Effector CD8-positive, alpha-beta T cell (primary cell): ENCODE results near the gene CFL2.
"Not testable (repeated sequence)": the region's sequence is repeated elsewhere in the genome, so short reads cannot be mapped to it uniquely, and the experiment has no call there.

Source experiments
- DNase-seq: peaks from one replicate; lab custom pipeline; 2025; lab: John Stamatoyannopoulos, UW

CFL2 gene

DNA sequence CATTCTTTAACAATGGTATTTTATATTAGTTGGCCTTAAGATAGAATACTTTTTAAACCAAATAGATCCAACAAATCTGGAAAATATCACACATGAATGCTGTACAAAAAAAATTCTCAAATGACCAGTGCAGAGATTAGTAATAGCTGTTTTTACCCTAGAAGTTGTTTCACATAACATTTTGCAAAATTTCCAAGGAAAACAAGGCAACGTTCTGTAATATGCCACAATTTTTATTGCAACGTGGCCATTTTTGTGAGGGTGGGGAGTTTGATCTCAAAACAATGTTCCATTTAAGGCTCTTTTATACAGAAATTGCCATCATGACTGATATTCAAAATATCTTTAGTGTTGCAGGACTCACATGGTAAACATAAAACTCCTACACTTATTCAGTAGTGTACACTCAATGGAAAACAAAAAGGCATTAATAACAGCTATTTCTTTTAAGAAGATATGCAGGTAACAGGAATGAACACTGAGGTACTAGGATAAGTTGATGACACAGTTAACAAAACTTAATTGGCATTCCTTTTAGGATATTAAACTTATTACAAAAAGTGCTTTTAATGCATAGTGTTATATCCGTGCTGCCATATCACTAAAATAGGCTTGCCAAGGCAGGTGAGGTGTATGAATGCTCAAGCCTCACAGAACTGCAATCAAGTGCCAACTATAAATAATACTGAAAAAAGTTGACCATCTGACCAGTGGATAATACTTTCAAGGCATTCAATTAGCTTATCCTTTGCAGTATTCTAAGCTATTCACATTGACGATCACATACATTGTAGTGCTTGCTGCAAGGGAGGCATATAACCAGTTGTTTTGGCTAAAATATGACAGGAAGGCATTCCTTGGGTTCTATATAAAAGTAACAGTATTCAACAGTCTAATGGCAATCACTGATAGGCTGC lies 2.3 kb downstream of the CFL2 start:
- DNase-seq = no peak

DNA sequence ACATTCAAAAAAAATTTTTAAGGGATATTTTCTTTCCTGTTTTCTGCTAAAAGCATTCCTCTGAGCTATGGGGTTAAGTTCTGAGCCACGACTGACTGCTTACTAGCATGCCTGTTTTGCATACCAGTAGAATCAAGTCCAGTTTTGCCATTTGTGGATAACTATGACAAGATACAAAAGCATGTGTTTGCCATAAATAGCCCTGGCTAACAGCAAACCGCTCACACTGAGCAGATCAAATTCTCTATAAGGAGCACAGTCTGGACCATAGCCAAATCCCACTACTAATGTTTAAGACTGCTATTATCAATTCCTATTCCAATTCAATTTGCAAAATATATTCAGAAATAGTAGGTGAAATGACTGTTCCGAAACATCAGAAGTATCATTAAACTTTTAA lies 3.2 kb downstream of the CFL2 start:
- no peak for DNase-seq

DNA sequence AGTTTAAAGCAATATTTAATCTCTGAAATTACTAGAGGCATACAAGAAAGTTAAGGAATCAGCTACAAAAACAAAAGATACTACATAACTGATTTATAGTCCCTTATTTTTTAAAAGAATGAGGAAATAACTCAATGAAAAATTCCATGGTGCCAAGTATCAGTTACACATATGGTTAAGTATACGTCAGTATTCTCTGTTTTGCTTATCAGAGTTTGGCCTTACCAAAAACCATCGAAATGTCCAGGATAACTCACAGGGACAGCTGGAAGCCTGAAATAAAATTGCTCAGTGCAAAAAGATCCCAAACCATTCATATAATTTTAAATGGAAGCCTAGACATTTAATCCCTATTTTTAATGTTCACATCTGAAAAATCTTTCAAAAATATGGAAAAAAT lies 3.6 kb downstream of the CFL2 start:
- DNase-seq = no peak

DNA sequence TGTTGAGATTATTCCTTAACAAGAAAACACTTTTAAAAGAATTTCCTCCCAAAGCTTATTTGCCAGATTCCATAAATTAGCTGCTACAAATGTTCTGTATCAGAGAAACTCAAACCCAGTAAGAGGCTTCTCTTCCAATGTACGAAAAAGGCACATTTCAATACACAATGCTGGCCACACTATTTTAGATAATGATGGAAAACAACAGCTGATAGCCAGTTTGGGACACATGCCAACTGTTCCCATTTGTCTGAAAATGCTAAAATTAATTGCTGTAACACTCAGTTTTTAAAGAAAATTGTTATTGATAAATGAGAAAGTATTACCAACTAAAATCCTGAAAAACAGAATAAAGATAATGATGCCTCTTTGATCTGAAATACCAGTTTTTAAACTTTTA lies 4.4 kb downstream of the CFL2 start:
- no peak for DNase-seq

DNA sequence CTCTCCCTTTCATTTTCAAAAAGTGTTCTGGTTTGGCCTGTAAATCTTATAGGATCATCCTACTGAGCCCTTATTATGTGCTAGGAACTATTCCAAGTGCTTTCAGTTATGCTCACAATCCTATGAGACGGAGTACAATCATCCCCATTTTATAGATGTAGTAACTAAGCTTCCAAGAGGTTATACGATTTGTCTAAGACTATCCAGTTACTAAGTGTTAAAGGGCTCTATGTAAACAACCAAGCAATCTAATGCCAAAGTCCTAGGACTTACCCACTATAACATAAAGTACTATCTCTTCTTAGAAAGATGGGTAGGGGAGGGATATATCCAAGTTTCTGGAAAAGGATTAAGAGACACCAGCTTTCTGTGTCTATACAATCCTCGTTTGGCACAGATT lies 6.7 kb downstream of the CFL2 start:
- no peak for DNase-seq

DNA sequence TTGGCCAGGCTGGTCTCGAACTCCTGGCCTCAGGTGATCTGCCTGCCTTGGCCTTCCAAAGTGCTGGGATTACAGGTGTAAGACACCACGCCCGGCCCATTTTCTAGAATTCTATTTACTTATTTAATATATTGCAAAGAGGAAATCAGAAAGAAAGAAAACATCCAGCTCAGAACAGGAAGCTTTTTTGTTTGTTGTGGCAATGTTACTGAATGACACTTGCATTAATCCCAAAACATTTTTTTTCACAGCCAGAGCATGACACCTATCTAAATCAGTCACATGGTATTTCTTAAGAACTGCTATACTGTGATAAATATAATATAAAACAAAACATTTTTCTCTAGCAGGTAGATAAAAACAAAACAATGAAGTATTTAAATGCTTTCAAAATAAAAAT lies 12.6 kb downstream of the CFL2 start:
- DNase-seq = no peak

DNA sequence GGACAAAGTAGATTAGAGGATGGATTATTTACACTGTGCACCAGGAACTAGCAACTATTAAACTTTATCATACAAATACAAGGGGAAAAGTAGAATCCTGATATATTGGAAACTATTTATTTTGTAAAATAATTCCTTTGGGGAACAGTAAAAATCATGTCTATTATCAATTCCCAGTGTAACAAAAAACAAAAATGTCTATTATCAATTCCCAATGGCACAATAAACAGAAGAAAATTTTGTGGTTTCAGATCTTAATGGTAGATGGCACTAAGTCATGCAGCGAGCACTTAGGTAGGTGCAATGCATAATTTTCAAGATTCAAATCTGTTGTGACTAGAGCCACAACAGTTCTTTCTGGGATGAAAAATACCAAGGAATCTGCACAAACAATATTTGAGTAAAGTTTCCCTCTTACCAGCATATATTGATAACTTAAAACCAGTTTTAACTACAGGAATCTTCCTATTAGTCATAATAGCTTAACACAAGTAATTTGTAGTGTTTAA lies 13.7 kb downstream of the CFL2 start:
- DNase-seq = no peak

DNA sequence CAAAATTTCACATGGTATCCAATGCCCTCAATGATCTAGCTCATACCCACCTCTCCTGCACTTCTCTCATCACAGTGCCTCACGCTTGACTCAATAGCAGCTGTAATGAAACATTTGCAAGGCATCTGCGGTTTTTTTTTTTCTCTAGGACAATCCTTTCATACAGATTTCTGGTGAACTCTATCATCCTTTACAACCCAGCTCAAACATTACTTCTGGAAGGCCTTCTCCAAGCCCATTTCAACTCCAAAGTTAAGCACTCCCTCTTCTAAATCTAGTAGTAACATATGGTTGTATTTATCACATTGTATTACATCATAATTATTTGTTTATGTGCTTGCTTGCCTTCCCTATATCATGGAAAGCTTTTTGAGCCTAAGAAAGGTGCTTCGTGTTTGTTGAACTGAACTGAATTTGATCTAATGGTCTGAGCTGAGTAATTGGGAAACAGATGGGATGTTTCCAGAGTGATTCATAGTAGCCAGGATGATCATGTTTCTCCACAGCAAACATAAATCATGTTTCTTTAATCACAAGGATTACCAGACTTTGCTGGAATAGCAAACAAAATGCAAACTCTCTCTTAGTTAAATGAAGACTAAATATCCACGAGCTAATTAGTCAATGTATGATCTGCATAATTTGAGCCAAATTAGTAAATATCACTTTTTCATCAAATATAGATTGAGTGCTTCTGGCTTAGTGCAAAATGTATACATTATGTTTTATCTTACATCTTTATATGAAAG lies 14.3 kb downstream of the CFL2 start:
- DNase-seq = no peak

DNA sequence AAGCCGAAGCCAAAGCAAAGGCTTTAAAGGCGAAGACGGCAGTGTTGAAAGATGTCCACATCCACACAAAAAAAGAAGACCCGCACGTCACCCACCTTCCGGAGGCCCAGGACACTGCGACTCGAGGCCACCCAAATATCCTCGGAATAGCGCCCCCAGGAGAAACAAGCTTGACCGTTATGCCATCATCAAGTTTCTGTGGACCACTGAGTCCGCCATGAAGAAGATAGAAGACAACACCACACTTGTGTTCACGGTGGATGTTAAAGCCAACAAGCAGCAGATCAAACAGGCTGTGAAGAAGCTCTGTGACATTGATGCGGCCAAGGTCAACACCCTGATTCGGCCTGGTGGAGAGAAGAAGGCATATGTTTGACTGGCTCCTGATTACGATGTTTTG lies 20.2 kb downstream of the CFL2 start:
- DNase-seq = not testable (repeated sequence)

DNA sequence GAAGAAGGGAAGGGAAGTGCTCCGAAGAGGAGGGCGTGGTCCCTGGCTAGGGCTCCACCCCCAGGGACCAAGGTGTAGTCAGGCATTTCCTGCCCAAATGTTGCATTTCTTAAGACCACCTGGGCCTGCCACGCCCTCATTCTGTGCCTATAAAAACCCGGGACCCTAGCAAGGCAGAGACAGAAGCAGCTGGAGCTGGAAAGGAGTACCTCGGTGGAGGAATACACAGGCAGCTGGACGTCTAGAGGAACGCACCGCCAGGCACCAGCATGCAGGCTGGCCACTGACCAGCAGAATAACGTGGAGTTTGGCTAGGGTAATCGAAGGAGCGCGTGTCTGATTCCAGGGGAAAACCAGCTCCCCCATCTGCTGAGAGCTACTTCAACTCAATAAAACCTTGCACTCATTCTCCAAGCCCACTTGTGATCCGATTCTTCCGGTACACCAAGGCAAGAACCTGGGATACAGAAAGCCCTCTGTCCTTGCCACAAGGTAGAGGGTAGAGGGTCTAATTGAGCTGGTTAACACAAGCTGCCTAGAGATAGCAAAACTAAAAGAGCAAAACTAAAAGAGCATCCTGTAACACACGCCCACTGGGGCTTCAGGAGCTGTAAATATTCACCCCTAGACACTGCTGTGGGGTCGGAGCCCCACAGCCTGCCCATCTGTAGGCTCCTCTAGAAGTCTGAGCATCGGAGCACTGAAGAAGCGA lies 21.0 kb downstream of the CFL2 start:
- DNase-seq = no peak

DNA sequence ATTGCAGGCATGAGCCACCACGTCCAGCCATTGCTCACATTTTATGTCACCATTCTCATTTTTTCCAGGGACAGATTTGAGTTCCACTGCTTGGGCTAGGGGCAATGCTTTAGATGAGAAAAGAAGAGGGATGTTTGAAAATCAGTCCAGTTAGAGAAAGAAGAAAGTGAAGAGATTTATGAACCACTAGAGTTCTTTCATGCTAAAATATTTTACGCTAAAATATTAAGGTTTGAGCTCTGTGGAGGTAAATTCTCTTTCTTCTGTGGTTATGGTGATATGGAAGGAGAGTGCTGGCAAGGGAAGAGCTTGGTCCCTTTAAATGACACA lies 21.5 kb downstream of the CFL2 start:
- DNase-seq = no peak

DNA sequence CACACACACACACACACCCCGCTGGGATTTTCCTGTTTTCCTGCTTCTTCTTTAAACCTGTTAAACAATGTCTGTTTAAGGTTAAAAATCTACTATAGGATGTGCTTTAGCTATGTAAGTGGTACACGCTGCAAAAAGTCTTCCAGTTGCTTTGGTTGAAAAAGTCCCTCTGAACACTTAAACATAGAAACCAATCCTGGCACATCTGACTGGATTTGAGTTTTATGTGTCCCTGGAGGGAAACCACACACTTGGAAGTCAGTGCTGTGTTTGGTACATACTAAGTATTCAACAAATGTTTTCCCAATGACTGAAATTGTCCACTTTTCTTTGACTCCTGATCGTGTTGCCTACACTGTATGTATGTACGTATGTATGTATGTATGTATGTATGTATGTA lies 22.0 kb downstream of the CFL2 start:
- no peak for DNase-seq

DNA sequence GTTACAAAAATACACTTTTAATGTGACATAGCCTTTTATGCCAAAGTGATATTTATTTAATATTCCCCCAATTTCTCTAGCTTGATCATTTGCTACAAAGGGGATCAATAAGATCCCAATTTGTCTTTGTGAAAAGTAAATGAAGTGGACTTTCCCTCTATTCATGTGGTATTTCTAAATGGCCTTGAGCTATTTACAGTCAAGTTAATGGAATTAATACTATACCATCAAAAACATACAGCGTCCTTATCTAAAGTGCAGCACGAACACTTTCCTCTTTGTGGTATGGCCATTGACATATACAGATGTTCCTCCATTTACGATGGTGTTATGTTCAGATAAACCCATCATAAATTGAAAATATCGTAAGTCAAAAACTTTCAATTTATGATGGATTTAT lies 23.2 kb downstream of the CFL2 start:
- no peak for DNase-seq

DNA sequence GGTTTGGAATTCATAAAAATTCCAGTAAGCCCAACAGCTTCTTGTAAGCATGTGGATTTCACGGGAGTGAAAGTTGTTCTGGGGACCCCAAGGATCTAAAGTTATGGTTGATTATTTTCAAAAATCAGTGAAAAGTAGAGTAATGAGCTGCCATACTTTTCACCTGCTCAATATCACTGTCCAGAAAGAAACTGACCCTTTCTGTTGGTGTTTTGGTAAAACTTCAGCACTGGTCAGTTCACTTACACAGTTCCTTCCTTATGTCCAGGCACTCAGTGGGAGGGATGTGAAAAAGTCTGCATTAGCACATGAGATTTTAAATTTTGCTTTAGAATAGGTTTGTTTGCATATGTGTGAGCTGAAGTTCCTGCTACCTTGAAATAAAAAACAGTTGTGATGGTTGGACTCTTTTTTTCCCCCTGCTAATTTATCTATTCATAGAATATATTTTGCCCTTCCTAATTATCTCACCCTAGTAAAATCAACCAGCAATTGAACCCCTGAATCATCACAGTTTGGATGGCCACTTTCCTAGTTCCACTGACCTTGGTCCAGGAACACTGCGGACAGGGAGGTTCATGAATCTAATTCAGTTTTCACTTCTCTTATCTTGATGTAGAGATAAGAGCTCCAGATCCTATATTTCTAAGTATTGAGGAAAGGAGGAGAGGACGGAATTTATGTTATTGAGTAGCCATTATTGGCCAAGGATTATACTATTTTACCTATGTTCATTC lies 25.8 kb downstream of the CFL2 start:
- no peak for DNase-seq

DNA sequence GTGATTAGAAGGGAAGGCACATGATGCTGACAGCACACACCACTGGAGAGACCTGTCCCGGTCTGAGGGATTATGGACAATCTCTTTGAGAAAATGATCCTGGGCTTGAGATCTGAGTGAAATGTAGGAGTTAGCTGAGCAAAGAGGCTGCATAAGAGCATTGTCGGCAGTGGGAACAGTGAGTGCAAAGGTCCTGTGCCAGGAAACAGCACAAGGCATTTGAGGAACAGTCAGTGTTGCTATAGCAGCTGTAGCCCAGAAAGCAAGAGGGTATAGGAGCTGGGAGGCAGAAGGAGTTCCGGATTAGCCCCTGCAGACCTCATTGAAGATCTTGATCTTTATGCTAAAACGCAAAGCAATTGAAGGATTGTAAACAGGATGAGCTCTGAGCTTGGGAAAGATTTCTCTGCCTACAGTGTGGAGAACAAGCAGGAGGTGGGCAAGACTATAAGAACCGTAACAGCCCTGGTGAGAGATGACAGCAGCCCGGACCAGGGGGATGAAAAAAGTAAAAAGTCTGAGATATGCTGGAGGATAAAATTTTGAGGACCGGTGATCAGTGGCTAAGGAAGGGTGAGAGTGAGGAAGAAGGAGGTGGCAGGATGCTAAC lies 28.5 kb downstream of the CFL2 start:
- DNase-seq = no peak

DNA sequence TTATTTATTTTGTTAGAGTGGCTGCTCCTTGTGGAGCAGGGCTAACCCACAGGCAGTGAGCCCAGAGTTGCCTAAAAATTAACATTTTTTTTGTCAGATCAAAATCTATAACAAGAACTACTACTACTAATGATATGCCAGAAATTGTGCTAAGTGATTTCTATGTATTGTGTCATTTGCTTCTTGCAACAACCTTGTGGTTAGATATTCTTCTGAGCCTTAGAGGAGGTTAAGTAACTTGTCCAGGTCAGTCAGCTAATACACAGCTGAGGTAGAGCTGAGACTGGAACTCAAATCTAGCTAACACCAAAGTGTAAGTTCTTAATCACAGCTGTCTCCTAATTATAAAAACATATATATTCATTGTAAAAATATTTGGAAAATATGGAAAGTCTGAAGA lies 29.8 kb downstream of the CFL2 start:
- no peak for DNase-seq

DNA sequence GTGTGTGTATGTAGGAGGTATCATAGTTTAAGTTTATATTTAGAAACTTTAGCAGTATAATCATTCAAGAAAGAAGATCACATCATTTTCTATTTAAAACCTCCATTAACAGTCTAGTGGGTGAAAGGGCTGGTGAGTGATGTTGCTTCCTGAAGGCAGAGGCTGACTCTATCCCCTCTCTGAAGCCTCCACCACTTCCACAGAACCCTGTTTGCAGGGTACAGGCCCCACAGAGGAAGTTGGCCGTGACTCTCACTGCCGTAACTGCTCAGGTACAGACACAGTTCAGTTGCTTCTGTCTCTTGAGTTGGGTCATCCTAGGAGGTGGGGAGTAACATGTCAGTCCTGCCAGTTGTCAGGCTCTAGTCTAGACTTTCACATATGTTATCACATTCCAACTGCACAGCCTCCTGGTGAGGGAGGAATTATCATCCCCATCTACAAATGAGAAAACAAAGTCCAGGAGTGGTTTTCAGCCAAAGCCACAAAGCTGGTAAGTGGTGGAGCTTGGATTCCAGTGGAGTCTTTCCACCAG lies 31.5 kb downstream of the CFL2 start:
- no peak for DNase-seq

DNA sequence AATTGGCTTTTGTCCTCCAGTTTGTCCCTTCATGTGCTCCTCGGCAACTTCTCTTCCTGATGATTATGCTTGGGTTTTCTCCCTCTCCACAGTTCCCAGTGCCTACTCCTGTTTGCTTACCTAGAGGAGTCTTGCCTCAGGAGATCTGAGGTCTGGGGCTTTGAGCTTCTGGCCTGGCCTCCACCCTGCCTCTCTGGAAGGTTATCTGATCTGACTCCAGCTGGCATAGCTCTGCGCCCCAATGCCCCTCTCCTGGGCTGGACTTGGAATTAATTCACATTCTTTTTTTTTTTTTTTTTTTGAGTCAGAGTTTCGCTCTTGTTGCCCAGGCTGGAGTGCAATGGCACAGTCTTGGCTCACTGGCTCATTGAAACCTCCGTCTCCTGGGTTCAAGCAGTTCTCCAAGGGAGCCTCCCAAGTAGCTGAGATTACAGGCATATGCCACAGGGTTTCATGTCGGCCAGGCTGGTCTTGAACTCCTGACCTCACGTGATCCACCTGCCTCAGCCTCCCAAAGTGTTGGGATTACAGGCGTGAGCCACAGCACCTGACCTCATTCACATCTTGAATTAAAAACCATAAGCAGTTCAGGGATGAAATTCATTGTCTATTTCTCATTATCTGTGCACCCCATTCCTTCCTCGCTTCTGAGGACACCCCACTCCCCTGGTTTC lies 33.5 kb downstream of the CFL2 start:
- DNase-seq = no peak

DNA sequence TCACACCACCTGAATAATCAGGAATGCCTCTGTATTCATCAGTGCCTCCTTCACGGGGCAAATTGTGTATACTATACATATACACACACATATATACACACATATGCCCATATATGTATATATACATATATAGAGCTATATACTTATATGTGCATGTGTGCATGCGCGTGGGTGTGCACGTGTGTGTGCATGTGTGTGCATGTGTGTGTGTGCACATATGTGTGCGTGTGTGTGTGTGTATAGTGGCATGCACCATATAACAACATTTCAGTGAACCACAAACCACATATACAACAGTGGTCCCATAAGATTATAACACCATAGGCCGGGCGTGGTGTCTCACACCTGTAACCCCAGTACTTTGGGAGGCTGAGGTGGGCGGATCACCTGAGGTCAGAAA lies 35.7 kb downstream of the CFL2 start:
- DNase-seq = no peak

DNA sequence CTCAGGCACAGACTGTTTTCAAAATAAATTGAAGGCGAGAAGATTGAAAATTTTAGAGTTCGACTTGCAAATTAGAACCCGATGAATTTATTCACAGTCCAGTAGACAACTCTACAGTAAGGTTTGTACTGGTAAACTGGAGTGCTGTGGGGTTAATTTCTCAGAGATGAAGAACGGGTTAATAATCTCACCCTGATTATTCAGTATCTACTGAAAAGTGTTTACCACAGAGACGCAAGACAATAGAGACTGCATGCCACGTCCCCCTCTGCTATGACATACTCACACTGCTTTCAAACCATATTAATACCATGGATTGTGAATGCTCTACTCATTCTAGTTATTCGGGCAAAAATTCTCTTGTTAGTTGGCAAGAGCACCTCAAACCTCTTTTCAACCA lies 36.1 kb downstream of the CFL2 start:
- no peak for DNase-seq
